GM23338 (cell line): ENCODE measurements around the gene VIP.

Experiments
- EZH2phosphoT487 ChIP-seq: fragments of 200-600 bp; sonication (generic); IDR thresholded peaks from one replicate; pipeline ENCODE4 v1.8.1; 2018; ENCODE audit warnings: antibody characterized with exemption; ENCODE audit not compliant: unreplicated experiment
- POLR2AphosphoS5 ChIP-seq: IDR thresholded peaks from 2 replicates; pipeline ENCODE4 v1.6.1; 2016; ENCODE audit warnings: antibody characterized with exemption, low read depth
- TF ChIP-seq, protein P1 (sequence below), 2 experiments: fragments of 200-600 bp in 1 of 2; sonication (generic) in 1 of 2; conservative IDR thresholded peaks; 2 replicates each; pipeline versions ENCODE4 v1.5.1 to v1.6.1; 2016 to 2017; ENCODE audit warnings: antibody characterized with exemption in 2 of 2, low read depth in 2 of 2, mild to moderate bottlenecking in 2 of 2, moderate library complexity in 1 of 2
- TF ChIP-seq, protein P2 (sequence below): IDR thresholded peaks from one replicate; pipeline ENCODE4 v1.6.1; 2018; ENCODE audit warnings: antibody characterized with exemption; ENCODE audit not compliant: unreplicated experiment

DNA sequence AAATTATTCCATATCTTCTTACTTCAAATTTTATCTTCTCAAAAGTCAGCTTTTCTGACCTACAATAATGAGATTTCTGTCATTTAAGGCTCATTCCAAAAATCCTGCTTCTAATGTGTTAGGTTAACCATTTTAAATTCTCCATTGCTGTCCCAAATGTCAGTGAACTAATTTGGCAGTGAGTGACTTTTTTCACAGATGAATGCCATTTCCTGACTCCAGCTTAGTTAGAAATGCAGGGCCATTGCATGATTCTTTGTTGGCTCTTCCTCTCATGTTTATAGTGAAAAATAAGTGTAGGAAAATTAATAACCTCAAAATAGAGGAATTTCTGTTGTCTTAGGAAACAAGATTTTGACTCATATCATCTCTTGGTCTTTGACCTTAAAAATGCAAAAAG lies 44.1 kb downstream of the VIP start:
- TF ChIP-seq, protein P1, sequence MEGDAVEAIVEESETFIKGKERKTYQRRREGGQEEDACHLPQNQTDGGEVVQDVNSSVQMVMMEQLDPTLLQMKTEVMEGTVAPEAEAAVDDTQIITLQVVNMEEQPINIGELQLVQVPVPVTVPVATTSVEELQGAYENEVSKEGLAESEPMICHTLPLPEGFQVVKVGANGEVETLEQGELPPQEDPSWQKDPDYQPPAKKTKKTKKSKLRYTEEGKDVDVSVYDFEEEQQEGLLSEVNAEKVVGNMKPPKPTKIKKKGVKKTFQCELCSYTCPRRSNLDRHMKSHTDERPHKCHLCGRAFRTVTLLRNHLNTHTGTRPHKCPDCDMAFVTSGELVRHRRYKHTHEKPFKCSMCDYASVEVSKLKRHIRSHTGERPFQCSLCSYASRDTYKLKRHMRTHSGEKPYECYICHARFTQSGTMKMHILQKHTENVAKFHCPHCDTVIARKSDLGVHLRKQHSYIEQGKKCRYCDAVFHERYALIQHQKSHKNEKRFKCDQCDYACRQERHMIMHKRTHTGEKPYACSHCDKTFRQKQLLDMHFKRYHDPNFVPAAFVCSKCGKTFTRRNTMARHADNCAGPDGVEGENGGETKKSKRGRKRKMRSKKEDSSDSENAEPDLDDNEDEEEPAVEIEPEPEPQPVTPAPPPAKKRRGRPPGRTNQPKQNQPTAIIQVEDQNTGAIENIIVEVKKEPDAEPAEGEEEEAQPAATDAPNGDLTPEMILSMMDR (conservative IDR thresholded peaks at IDR 0.05; ENCODE audit: low read depth in 2 of 2) = no peak
- TF ChIP-seq EZH2phosphoT487 (no peak), POLR2AphosphoS5 (no peak)
- TF ChIP-seq, protein P2, sequence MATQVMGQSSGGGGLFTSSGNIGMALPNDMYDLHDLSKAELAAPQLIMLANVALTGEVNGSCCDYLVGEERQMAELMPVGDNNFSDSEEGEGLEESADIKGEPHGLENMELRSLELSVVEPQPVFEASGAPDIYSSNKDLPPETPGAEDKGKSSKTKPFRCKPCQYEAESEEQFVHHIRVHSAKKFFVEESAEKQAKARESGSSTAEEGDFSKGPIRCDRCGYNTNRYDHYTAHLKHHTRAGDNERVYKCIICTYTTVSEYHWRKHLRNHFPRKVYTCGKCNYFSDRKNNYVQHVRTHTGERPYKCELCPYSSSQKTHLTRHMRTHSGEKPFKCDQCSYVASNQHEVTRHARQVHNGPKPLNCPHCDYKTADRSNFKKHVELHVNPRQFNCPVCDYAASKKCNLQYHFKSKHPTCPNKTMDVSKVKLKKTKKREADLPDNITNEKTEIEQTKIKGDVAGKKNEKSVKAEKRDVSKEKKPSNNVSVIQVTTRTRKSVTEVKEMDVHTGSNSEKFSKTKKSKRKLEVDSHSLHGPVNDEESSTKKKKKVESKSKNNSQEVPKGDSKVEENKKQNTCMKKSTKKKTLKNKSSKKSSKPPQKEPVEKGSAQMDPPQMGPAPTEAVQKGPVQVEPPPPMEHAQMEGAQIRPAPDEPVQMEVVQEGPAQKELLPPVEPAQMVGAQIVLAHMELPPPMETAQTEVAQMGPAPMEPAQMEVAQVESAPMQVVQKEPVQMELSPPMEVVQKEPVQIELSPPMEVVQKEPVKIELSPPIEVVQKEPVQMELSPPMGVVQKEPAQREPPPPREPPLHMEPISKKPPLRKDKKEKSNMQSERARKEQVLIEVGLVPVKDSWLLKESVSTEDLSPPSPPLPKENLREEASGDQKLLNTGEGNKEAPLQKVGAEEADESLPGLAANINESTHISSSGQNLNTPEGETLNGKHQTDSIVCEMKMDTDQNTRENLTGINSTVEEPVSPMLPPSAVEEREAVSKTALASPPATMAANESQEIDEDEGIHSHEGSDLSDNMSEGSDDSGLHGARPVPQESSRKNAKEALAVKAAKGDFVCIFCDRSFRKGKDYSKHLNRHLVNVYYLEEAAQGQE = no peak
